Fibroblast of skin of back (primary cell): ENCODE results near the gene ERVV-1.
"Not testable (repeated sequence)": the region's sequence is repeated elsewhere in the genome, so short reads cannot be mapped to it uniquely, and the experiment has no call there.

Experiments
- DNase-seq: peaks from one replicate; pipeline ENCODE4 v3.0.0-alpha.2; 2013

ERVV-1 gene

GRCh38 chr19:53028306-53028705 lies 14.6 kb downstream of the ERVV-1 start:
- DNase-seq = not testable (repeated sequence)

GRCh38 chr19:53034054-53034453 lies 20.3 kb downstream of the ERVV-1 start:
- DNase-seq = no peak

GRCh38 chr19:53034948-53035675 lies 21.4 kb downstream of the ERVV-1 start:
- no peak for DNase-seq

DNA sequence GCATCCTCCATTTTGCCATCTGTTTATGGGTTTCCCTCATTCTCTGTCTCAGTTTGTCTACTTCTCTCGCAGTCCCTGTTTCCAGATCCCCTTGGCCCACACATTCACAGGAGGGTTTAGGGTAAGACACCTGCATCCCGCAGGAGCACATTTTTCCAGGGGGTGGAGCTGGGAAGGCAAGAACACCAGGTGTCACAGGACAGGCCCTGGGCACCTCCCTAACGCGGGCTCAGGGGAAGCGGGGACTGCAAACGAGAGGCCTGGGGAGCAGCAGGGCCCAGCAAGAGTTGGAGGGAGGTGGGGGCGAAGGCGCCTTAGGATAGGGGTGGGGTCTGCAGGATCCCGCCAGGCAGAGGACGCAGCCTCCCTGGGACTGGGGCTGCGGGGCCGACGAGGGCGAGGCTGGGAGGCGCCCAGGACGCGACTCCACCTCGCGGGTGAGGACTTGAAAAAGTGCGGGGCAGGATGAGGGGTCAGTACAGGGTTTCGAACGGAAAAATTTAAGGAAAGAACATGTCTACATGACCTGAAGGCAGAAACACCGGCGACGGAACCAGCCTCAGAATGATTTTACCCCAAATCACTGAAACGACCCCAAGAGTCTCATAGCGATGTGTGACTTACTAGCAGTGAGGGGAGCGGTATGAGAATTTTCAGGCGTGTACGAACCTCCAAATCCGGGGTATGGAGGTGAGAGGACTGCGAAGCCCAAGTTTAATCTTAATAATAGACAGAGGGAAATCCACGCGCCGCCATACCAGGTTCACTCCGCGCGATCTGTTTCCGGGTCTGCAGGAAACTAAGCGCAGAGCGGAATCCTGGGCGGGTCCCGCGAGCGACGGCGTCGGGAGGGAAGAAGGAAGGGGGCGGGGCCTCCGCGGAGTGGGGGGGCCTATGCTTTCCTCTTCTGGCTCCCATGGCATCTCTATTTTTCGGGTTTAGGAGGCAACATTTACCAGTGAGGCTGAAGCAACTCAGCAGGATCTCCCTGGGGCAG lies 23.7 kb downstream of the ERVV-1 start:
- DNase-seq = peak; percentile 46

DNA sequence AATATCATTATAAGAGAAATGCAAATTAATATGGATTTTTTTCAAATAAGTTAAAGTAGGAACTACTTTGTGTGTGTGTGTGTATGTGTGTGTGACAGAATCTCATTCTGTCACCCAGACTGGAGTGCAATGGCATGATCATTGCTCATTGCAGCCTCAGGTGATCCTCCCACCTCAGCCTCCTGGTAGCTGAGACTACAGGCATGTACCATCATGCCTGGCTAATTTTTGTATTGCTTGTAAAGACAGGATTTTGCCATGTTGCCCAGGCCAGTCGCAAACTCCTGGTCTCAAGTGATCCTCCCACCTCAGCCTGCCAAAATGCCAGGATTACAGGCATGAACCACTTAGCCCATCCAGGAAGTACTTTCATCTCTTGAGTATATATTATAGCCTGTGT lies 27.6 kb downstream of the ERVV-1 start:
- DNase-seq = no peak

DNA sequence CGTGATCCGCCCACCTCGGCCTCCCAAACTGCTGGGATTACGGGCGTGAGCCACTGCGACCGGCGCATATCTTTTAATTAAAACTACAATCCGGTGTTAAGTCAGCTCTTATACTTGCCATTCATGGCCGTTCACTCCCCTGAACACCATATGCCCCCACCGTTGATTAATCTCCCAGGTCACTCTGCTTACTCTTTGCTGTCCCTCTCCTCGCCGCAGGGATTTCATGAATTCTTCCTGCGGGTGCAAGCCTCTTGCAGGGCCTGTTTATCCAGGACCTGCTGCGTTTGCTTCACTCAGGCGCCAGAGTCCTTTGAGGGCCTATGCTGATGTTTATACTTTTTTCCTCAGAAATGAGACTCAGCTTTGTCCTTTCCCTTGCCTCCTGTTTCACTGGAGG lies 31.8 kb downstream of the ERVV-1 start:
- DNase-seq = no peak

- DNase-seq = no peak
Measured at GRCh38 chr19:53047379-53047778, 33.7 kb downstream of the ERVV-1 start.

- DNase-seq = no peak
Measured at GRCh38 chr19:53055117-53055516, 41.4 kb downstream of the ERVV-1 start.

DNA sequence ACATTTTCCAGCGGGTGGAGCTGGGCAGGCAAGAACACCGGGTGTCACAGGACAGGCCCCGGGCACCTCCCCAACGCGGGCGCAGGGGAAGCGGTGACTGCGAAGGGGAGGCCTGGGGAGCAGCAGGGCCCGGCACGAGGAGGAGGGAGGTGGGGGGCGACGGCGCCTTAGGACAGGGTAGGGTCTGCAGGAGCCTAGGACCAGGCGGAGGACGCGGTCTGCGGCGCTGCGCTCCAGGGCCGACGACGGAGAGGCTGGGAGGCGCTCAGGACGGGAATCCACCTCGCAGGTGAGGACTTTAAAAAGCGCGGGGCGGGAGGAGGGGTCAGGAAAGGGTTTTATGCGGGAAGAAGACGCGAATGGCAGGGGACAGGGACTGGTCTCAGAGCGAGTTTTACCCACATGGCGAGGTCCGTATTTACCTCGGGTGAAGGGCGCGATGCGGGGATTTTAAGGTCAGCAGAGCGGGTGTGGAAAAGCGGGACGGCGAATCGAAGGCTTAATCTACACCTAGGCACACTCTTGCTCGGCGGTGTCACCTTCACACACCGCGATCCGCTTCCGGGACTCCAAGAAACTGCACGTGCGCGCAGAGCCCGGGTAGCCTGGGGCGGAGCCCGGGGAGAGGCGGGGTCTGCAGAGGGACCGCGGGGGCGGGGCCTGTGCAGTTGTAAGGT lies 44.3 kb downstream of the ERVV-1 start:
- no peak for DNase-seq
